ENCODE measurements around the gene CRY1. TPM values are rescaled to one million over a fixed set of nuclear protein-coding genes. Genes with fewer than 3 reads are reported as not detected.

CRY1 gene
- 20.2 to 32.4 TPM (median 26.8 TPM) in 5 replicates for total RNA-seq (2022; extraction: Qiagen RNA extraction; ENCODE audit: low read depth)

DNA sequence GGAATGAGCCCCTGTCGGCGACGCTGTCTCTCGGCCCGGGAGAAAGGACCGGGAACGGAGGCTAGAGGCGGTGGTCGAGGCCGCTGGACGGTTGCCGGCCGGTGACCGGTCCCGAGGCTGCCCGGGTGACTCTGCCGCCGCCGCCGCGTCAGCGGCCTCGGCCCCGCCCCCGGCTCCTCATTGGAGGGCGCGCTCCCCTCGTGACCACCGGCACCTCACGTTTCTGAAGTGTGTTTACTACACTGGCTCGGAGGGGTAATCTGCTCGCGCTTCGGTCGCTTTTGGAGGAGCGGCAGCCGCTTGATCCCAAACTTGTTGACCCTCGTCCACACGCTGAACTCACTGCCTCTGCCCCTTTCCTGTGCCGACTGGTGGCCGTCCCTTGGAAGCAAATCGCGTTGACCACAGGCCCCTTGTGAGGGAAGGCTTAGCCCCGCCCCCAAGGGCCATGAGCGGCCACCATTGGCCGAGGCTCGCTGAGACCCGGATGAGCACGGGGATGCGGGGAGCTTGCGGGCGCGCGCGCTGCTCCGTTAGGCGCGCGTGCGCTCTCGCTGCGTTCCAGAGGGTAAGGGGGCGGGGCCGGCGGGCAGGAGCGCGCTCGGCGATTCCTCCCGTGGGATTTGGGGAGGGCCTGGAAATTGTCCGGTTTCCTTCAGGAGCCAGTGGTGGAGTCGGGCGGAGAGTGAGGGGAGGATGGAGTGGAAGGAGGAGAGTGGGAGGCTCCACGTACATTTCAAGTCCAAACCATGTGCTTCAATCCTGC is at the start of gene CRY1:
CRY1 (minus strand) TSS at position 133 of the 766 bp plus-strand sequence. CDS start 588 bp downstream, outside the sequence.

DNA sequence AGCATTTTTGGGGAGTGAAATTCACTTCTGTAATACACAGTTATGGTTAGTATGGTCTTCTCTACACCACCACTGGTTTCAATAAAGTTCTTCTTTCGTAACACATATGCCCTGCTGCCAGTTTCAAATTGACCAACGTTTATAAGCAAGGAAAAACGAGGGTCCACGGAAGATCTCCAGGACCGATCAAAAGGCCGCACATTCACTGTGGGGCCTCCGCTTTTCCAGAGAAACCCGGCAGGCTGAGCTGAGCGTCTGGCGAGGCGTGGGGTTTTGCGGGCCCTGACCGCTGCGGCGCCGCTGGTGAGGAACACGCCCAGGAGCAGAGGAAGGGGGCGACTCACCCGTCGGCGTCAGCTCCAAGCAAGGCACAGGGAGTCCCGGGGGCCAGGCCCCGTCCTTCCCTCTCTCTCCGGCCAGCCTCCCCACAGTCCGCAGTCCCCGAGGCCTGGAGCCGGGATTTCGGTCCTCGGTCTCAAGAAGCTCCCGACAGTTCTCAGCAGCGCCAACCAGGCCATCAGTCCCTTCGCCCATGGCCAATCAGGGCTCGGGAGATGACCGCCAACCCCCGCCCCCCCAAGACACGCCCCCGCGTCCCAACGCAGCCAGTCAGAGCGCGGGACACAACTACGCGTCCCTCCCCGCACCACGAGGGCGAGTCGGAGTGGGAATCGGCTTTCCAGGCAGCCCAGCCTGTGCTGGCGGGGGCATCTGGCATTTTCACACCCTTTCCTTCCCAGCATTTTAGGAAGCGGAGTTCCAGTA is 106.5 kb downstream of the CRY1 start, which contains the start of gene MTERF2:
MTERF2 (minus strand) TSS at position 522 of the 765 bp plus-strand sequence. CDS start 8,432 bp downstream, outside the sequence.

DNA sequence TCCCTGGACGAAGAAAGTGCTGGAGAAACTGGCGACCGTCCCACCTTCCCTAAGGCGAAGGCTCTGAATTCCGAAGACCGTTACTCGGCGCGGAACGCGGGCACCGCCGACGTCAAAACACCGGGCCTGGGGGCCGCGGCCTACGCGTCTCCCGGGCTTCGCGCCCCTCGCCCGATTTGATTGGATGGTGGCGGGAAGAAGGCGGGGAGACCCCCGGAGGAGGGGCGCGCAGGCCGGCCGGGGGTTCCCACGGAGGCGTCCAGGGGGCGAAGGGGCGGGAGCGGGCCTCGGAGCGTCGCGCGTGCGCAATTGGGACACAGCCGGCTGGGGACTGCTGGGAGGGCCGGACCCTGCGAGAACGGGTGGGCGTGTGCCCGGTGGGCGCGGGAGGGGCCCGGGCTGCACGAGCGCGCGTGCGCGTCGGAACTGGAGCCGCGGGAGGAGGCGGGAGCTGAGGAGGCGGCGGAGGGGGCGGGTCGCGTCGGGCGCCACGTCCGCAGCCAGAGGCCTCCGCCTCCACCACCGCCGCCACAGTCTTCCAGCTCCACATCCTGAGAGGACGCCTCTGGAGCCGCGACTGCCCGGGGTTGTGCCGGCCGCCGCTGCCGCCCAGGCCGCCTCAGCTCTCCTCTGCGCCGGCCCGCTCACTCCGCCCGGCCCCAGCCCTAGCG is 137.8 kb downstream of the CRY1 start, which contains the start of gene TMEM263:
TMEM263 (plus strand) TSS at position 531 of the 671 bp plus-strand sequence. CDS start 11,210 bp downstream, outside the sequence.

Other genes with a start within 250 kb of the CRY1 start
- 23.0 to 32.1 TPM (median 30.9 TPM) in 5 replicates for gene TMEM263, start 137.6 kb downstream of the CRY1 start, total RNA-seq (2022; extraction: Qiagen RNA extraction; ENCODE audit: low read depth)
- 3.0 to 7.4 TPM (median 4.5 TPM) in 5 replicates for gene MTERF2, start 106.4 kb downstream of the CRY1 start, total RNA-seq (2022; extraction: Qiagen RNA extraction; ENCODE audit: low read depth)

Data from A549 treated with RU486 at 1 μM for 4 hours (cell line).